CD4-positive, alpha-beta T cell treated with Interleukin-2 at 100 ng/mL for 4 hours (primary cell): ENCODE measurements around the gene MKI67.
"Not testable (repeated sequence)": the region's sequence is repeated elsewhere in the genome, so short reads cannot be mapped to it uniquely, and the experiment has no call there.

Experiments
- DNase-seq: peaks from one replicate; pipeline ENCODE4 v3.0.0-alpha.2; 2020; ENCODE audit warnings: low spot score

Gene MKI67

GRCh38 chr10:128103229-128103714, 23.0 kb downstream of the MKI67 start:
- DNase-seq: peak; percentile 38

GRCh38 chr10:128102480-128103228, 23.6 kb downstream of the MKI67 start:
- DNase-seq: no peak

- DNase-seq: no peak
These were observed 24.3 kb downstream of the MKI67 start for GRCh38 chr10:128101901-128102300.

GRCh38 chr10:128099901-128100300, 26.3 kb downstream of the MKI67 start:
- DNase-seq: no peak

GRCh38 chr10:128098631-128099030, 27.6 kb downstream of the MKI67 start:
- DNase-seq: no peak

- no peak for DNase-seq
These were observed 28.4 kb downstream of the MKI67 start for GRCh38 chr10:128097783-128098182.

GRCh38 chr10:128096486-128097199, 29.6 kb downstream of the MKI67 start:
- DNase-seq: no peak

GRCh38 chr10:128095753-128096469, 30.3 kb downstream of the MKI67 start:
- DNase-seq: peak; percentile 12

GRCh38 chr10:128095027-128095752, 31.0 kb downstream of the MKI67 start:
- DNase-seq: peak; percentile 38

GRCh38 chr10:128094596-128094995, 31.6 kb downstream of the MKI67 start:
- DNase-seq: not testable (repeated sequence)

GRCh38 chr10:128092454-128092853, 33.8 kb downstream of the MKI67 start:
- DNase-seq: no peak

GRCh38 chr10:128091636-128092210, 34.5 kb downstream of the MKI67 start:
- no peak for DNase-seq

GRCh38 chr10:128087884-128088709, 38.1 kb downstream of the MKI67 start:
- DNase-seq: no peak

- DNase-seq: no peak
These were observed 38.9 kb downstream of the MKI67 start for GRCh38 chr10:128087146-128087883.

- DNase-seq: no peak
These were observed 40.0 kb downstream of the MKI67 start for GRCh38 chr10:128086003-128086863.

GRCh38 chr10:128084991-128085390, 41.2 kb downstream of the MKI67 start:
- no peak for DNase-seq

- DNase-seq: no peak
These were observed 41.9 kb downstream of the MKI67 start for GRCh38 chr10:128084364-128084763.

GRCh38 chr10:128083191-128083895, 42.9 kb downstream of the MKI67 start:
- no peak for DNase-seq
